ENCODE results near the gene MTCL1.
A peak's percentile ranks its signal among the peaks of the same experiment; 100 is the strongest.
"Not testable (repeated sequence)": the region's sequence is repeated elsewhere in the genome, so short reads cannot be mapped to it uniquely, and the experiment has no call there.

The MTCL1 gene

DNA sequence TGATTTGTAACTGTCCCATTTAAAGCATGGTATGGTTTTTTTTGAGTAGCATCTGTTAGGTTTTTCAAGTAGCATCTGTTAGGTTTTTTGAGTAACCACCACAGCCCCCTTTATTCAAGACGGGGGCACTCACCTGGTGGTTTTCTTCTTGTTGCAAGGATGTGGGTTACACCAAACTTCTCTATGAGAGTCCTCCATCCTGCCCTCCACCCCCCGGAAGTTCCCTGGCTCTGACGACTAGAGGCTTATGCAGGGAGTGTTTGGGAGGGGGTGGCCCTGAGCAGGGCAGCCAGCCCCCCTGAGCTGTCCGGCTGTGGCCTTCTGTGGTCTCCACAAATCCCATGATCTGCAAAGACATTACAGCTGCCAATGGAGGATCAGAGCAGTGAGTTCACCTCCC lies 39.3 kb downstream of the MTCL1 start:
- DNase-seq, result peak; percentile 34

DNA sequence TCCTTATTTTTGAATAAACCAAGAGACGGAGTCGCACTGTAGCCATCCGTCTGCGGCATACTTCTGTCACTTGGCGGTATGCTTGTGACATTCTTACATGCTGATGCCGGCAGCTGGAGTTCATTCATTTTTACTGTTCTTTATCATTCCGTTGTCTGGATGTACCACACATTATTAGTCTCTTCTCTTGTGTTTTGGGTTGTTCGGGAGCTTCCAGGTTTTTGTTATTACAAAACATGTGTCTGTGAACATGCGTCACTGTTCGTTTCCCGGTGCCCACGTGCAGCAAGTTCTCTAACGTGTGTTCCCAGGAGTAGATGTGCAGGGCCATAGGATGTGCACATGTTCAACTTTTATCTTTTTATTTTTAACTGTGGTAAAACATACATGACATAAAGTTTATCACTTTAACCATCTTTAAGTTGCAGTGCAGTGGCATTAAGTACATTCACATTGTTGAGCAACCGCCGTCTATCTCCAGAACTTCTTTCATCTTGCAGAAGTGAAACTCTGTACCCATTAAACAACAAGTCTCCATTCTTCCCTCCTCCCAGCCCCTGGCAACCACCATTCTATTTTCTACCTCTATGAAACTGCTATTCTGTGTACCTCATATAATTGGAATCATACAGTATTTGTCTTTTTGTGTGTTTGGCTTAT lies 40.1 kb downstream of the MTCL1 start:
- DNase-seq, result peak; percentile 77

DNA sequence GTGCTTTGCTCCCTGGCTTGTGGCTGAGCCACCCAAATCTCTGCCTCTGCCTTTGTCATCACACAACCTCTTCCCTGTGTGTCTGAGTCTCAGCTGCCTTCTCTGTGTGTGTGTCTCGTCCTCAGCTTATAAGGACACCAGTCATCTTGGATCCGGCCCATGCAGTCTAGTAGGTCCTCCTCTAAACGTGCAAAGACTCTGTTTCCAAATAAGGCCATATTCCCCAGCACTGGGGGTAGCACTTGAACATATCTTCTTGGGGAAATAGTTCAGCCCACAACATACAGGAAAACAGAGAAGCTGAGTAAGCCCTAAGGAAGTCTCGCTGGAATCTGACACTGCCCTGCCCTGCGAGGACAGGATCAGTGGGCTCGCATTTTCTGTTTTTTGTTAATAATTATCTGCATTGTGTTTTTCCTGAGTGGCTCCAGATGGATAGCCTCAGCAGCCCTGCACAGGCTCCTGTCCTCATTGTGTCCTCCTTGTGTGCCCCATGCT lies 42.1 kb downstream of the MTCL1 start:
- DNase-seq, result peak; percentile 99

DNA sequence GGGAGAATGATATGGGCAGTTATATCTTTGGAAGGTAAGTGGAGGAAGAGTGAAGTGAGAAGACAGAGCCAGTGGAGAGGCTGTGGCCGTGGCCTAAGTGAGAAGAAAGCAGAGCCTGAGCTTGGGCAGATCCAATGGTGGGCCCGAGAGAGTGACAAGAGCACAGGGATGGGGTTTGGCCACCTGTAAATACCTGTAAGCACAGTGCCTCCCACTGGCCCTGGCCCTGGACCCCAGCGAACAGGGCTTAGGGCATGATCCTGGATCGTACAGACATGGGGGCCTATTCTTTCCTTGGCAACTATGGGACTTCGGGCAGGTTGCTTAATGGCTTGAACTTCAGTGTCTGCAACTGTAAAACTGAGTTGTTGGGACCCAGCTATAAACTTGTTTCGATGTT lies 44.1 kb downstream of the MTCL1 start:
- DNase-seq, result no peak

DNA sequence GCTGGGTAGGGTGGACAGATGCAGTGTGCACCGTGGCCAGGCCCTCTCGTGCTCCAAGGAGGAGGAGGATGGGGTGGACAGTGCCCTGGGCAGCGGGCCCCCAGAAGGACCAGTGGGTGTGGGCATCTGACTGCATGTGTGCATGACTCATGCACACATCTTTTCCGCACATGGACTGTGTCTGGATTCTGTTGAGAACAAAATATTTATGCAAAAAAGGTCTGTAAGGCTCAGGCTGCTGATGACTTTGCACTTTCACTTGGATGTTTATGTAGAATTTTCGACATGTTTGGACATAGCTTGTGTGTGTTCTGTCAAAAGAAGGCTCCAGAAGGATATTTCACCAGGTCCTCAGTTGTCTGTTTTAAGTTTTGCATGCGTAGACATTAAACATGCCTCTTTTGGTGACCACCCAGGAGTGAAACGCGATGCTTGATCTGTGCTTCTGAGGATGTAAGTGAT lies 45.6 kb downstream of the MTCL1 start:
- peak; percentile 89 for DNase-seq

DNA sequence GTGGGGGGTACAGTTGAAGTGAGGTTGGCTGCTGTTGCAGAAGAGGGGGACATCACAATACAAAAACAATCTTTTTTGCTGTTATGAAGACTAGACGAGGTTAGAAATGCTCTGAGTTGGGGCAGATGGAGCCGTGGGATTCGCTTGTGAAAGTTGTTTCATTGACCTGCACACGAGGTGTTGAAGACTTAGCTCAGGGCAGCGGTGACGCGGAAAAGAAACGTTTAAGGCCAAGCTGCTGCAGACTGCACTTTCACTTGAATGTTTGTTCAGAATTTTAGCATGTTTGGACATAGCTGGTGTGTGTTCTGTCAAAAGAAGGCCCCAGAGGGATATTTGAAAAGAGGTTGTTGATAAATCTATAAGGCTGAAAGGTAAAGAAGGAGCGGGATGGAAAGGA lies 46.3 kb downstream of the MTCL1 start:
- no peak for DNase-seq

DNA sequence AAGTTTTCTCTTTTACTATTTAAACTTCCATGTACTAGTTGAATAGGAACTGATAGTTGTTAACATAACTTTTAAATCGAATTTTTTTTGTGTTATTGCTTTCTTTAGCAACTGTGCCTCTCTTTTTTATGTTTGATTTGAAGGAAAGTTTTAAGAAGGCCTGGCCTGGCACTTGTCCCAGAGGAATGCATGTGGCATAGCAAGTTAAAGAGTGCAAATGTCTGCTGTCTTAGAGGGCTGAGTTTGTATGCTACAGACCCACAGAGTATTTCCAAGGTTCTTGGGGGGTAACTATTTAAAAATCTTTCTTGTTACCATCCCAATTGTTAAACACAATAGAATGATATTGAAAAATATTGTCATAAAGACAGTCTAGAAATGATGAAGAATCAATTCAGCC lies 47.0 kb downstream of the MTCL1 start:
- DNase-seq, result peak; percentile 66

DNA sequence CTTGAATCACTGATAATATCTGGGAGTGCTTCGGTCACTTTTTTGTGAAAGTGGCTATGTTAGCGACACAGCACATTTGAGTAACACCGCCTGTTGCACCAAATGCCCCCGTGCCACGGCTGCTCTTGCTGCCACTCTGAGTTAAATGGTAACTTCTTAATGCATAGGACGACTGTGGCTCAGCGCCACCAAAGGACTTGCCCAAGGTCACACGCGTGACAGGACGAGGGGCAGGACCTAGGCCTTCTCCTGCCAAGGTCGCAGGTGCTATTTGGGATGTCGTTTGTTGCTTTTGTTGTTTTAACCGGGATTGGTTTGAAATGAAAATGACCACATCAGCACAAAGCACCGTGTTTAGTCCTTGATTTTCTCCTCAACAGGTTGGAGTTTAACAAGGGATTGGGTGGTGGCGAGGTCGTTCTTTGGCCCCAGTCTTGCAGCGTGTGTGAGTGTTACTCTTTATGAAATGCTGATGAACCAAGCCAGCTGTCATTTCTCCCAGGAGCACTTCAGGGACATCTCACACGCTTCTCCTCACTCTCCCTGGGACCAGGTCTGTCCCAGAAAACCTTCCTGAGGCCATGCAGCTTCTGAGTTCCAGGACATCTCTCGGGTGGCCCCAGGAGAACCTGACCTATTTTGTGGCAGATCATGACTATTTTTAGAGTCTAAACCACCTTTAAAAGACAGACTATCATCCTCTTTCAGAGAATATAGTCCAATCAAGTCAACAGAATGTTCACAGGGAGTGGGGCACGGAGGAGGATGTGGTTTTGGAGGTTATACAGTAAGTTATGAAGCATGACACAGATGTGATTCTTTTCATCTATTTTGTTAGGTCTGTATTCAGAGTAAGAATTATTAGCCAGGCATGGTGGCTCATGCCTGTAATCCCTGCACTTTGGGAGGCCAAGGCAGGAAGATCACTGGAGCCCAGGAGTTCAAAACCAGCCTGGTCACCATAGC lies 49.9 kb downstream of the MTCL1 start:
- DNase-seq, result peak; percentile 74

DNA sequence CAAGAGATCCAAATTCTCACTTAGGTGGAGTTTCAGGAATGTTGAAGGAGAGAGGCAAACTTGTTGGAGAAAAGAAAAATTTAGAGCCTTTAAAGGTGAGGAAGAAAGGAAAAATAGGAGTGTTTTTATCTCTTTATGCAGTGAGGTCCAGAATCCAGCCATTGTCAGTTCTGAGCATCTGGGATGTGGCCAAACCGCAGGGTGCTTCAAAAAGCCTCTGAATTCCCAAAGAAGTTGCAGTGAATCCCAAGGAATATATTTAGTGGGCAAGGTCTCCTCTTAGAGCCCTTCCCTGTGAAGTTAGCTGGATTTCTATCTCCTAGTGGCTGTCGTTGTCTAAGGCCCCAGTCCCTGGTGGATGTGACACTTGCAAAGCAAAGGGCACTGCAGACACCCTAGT lies 51.2 kb downstream of the MTCL1 start:
- DNase-seq, result no peak

DNA sequence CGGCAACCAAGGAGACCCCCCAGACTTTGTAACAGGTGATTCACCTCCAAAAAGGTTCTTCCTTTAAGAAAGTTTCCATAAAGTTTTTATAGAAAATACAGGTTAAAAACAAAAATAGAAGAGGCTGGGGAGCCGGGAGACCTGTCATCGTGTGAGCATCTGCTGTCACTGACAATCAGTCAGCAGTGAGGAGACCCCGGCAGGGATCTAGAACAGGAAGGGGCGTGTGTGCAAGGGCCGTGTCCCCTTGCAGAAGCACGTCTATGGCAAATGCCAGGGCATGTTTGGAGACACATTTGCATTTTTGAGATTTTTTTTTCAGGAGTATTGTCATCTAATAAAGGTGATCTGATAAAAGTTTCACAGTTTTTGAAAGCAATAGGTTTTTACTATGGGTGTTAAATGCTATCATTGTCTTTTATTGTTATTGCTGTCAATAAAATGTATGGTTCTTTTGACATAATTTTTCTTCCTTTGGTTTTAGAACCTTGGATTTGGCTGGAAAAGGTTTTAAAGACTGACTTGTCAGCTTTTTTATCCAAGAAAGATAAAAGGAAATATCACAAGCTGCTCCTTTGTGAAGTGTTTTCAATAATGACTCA lies 52.1 kb downstream of the MTCL1 start:
- DNase-seq, result no peak

DNA sequence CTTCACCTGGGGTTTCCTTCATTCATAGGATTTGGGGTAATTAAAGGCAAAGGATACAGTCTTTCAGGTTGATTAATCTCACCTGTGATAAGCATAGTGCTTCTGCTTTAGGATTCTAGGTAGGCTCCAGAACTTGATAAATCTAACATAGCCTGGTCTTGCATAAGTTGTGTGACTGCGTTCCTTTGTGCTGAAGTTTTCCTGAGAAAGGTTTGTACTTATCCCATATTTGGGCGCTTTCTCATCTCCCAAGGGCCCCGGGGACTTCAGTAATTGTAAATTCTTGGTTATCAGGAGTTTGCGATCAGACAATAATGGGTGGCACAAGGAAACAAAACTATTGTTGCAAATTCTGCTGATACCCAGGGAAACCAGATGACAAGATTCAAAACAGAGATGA lies 53.1 kb downstream of the MTCL1 start:
- DNase-seq, result no peak

DNA sequence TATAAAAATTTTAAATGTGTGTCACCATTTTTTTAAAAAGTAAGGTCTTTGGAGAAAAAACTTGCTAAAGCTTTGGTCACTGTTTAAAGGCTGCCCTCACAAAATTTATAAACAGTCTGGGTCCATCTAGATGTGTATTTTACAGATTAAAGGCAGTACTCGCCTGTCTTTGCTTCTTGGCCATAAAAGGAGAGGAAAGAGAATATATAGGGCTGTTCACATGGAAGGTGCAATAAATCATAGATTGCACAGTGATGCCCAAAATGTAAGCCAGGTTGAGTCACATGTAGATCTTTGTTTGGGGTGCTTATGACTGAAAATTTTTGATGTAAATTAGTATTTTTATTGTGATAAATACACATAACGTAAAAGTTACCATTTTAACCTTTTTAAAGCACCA lies 55.6 kb downstream of the MTCL1 start:
- no peak for DNase-seq

DNA sequence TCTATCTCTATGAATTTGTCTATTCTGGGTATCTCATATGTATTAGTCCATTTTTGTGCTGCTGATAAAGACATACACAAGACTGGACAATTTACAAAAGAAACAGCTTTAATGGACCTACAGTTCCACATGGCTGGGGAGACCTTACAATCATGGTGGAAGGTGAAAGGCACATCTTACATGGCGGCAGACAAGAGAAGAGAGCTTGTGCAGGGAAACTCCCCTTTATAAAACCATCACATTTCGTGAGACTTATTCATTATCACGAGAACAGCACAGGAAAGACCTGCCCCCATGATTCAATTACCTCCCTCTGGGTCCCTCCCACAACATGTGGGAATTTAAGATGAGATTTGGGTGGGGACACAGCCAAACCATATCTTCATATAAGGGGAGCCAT lies 56.2 kb downstream of the MTCL1 start:
- DNase-seq, result not testable (repeated sequence)

DNA sequence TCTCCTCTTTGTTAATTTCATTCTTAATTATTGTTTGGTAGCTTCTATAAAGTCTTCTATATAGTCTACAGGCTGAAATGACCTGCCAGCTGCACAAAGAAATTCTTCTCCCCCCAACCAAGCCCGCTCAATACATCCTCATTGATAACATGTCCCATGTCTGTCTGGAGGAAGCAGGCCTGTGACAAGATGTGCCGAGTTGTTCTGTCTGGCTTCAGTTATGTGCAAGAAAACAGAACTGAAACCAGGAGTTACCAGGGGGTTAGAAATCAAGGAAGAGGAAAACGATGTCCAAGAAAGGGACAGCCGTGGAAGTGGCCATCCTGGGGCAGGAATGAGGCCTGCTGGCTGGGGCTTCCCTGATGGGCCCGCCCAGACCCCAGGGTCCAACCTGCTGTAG lies 57.6 kb downstream of the MTCL1 start:
- DNase-seq, result no peak

DNA sequence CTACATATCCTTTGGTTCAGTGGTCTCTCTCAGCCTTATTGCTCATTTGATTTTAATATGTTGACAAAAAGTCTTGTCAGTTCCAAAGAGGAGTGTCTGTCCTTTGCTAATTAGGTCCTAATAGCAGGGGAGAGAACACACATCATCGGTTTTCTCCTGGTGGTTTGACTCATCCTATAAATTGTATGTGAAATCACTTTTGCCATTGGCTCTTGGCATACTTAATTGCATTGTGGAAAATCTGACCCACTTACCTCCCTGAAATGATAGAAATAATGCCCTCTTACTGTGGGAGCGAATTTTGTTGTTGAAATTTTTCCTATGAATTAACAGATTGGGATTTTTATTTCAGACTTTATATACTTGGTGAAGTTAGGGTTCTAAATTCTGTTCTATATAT lies 58.3 kb downstream of the MTCL1 start:
- DNase-seq, result no peak

DNA sequence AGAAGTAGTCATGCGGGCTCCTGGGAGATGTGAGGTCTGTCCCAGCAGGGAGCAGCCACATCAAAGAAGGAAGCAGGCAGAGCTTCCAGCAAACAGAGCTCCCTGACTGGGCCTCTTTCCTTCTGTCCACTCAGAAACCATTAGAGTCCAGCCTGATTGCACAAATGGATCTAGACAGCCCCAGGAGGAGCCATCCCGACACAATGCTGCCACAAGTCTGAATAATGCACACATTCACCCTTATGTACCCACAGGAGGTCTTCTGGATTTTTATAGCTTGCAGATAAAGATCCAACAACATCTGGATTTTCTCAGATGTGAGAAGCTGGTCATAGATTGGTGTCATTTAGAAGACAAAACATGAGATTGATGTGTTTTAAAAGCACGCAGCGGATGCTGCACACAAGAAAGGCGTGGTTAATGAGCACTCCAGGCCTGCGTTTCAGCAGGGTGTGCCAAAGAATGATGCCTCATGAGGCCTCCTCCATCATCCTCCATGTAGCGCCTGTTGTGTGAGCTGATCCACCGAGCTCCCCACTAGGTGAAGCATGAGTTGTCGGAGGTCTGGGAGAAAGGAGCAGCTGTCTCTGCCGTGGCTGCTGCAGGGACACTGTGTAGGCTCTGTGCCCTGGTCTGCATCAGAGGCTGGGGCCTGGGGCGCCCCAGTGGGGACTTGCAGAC lies 60.6 kb downstream of the MTCL1 start:
- peak; percentile 71 for DNase-seq

DNA sequence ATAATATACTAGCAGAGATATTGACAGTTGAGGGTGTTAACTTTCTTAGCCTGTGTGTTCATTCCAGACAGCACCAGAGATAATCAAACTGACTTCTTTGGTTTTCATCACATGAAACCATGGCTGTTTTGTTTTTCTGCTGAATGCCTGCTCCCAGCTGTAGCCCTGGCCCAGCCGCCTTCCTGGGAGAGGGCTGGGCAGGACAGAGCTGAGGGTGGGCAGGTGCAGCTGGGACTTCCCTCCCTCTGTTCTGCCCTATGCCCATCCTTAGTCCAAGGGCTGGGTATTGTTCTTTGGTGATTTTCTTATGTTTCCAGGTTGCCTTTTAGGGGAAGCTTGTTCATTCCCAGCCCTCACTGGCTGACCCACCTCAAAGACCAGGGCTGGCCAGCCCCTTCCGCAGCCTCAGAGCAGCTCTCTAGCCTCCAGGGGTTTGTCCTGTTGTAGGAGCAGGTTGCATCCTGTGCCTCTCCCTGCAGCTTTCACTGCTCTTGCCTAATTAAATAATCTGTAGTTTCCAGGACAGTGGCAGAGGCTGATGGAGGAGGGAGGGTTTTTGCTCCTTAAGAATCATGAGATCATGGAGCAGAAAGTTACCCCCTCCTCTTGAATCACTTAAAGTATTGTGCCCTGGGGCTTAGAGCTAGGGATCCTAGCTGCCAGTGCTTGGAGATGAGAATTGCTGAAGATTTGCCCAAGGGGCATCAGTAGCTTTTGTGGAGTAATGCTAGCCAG lies 61.4 kb downstream of the MTCL1 start:
- no peak for DNase-seq

DNA sequence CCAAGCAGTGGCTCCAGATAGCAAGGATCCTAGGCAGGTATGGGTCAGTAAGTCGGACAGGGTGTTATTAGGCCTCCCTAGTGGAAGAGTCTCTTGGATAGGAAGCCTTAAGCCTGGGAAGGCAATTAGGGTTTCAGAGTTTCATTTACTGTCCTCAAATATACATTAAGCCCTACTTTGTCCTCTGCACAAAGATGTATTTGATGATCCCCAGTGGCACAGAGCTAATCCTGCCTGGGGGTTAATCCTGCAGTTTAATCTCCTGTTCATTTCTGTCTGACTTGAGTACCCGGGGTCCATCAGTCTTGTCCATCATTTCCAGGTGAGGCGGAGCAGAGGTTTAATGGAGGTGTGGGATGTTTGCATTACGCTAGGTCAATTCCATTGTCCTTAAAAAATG lies 62.0 kb downstream of the MTCL1 start:
- no peak for DNase-seq

DNA sequence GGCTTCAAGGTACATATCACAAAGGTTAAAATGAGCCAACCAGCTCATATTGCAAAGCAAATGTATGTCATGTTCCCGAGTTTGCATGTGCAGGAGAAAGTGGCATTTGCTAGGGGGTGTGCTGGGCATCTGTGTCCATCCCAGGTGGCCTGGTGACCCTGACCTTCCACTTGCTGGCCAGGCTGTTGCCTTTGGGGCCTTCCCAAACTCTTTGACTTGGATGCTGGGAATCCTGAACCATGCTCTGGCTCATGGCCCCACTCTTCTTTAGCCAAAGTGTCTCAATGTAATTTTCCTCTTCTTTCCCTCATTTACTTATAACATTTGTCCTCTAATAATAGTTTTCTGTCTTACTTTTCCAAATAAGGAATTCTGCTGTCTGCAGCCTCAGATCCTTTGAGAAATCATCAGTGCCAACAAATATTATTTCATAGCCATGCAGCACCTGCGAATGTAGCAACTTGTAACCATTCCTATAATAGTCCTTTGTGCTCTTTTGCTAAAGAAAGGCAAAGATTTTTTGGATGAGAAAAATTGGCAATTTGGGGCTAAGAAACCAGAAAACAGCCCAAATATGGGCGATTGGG lies 64.2 kb downstream of the MTCL1 start:
- no peak for DNase-seq

DNA sequence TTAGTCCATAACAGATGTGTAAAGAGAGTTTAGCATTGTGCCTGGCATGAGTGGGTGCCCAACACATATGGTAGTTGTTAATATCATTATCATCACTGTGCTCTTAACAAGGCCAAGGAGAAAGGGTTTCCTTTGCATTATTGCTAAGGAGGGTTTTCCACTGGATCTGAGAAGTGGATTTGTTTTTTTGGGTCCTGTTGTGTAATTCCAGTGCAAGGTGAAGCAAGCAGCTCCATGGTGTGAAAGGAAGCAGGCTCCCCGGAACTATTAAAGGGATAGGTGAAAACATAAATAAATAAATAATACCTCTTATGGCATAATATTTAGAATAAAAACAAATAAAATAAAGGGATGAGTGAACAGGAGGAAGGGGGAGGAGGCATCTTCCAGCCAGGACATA lies 65.3 kb downstream of the MTCL1 start:
- DNase-seq, result no peak

DNA sequence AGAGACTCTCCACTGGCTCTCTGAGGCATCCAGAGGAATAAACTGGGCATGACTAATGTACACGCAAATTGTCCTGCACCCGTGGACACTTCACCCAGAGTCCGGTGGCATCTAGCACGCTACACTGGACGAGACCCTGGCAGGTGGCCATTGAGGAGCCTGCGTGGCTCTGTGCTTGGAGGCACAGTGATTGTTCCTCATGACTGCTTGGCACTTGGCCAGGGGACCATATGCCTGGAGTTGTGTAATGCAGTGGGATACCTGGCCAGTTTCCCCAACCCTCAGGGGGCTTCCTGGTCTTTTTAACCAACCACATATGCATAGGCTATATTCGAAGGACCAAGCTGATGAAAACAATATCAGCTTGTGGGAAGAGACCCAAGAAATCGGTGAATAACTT lies 66.6 kb downstream of the MTCL1 start:
- peak; percentile 35 for DNase-seq

DNA sequence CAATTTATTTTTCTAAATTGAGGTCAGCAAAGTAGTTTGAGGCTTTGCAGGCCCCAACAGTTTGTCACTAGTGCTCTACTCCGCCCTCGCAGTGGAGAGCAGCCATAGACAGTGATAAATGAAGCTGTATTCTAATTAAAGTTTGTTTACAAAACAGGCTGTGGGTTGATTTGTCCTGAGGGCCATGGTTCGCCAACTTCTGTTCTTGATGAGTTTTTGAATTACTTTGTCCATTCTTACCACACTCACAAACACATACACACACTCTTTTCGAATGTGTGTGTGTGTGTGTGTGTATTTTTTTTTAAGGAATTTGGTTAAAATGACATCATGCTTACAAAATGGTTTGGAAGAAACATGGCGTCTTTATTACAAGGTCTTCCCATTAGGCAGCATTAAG lies 68.6 kb downstream of the MTCL1 start:
- DNase-seq, result no peak

Data from fibroblast of skin of scalp (primary cell).